Stimulated activated CD8-positive, alpha-beta memory T cell treated with anti-CD3 and anti-CD28 coated beads, Interleukin-15, amount 100 ng/mL, for 24 hours (primary cell): ENCODE results near the gene PDE4C.
A peak's percentile ranks its signal among the peaks of the same experiment; 100 is the strongest.

Experiments
- DNase-seq: peaks from one replicate; pipeline ENCODE4 v3.0.0-alpha.2; 2020; ENCODE audit warnings: low read depth

Gene PDE4C

GRCh38 chr19:18198374-18198773 is 27.9 kb downstream of the PDE4C start:
- DNase-seq, result no peak

DNA sequence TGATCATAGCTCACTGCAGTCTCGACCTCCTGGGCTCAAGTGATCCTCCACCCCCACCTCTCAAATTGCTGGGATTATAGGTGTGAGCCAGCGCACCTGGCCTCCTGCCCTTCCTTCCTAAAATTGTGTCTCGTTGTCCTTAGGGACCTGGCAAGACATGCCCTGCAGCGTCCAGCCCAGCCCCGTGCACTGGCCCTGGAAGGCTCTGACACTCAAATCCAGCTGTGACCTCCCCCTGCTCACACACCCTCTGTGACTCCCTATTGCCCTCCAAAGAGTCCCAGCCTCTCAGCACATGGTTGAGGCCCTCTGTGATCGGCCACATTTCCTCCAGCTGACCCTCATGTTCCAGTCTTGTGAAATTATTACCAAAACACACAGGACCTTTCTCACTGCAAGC is 28.3 kb downstream of the PDE4C start:
- DNase-seq, result no peak

DNA sequence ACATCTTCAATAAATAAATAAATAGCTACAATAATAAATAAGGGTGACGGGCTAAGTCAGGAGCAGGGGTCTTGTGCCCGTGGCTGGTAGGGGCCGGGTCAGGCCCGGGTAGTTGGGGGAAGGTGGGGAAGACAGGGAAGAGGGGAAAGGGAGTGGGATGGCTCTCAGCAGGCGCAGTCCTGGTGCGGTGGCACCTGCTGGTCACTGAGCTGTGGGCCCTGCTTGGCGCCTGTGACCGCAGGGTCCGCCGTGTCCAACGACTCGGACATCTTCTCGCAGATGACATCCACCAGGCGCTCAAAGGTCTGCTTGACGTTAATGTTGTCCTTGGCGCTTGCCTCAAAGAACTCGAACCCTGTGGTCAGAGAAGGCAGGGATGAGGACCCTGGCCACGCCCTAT is 28.9 kb downstream of the PDE4C start:
- no peak for DNase-seq

DNA sequence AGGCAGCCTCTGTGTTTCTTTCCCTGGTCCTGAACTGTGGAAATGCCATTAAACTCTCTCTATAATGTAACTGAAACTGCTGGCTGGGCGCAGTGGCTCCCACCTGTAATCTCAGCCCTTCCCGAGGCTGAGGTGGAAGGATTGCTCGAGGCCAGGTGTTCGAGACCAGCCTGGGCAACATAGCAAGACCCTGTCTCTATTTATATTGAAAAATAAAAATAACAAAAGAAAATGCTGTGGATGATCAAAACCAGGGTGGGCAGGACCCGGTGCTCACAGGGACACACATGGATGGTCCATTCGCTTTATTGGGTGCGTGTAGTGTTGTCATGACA is 29.8 kb downstream of the PDE4C start:
- no peak for DNase-seq

- no peak for DNase-seq
These were observed 31.5 kb downstream of the PDE4C start for GRCh38 chr19:18194554-18195238.

DNA sequence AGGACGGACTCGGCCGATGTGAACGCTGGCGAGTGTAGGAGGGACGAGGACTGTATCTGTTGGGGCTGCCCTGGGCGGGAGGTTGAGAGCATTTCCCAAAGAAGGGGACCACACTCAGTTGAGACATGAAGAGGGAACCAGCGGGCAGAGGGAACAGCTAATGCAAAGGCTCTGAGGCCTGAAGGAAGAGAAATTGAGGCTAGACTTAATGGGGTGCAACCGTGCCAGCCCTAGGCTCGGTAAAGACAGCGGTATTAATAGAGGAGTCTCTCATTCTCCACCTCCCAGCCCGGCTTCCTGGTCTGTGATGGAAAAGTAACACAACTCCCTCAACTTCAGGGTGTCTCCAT is 32.1 kb downstream of the PDE4C start:
- DNase-seq, result no peak

DNA sequence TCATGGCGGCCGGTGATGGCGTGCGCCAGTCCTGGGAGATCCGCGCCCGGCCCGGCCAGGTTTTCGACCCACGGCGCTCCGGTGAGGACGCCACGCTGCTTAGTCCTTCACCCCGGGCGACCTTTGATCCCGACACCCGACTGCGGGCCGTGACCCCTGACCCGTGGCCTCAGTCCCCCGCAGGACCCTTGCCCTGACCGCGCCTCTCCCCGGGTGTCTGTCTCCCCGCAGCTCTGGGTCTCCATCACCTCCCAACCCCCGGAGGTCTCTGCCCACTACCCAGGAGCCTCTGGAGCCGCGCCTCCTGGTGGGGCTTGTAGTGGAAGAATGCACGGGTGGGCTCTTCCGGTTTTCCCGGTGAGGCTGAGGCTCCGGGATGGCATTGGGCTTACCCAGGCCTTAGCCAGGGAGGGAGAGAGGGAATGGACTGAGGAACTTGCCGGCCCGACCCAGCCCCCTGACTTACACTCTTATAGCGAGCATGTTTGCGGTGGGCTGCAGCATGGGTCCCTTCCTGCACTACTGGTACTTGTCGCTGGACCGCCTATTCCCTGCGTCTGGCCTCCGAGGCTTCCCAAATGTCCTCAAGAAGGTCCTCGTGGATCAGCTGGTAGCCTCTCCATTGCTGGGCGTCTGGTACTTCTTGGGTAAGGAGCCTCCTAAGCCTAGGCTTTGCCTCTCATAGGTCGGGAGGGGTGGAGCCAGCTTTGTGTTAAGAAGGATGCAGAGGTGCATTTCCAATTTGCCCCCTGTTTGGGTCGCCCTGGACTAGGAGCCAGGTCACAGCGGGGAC is 32.7 kb downstream of the PDE4C start:
- DNase-seq, result no peak

DNA sequence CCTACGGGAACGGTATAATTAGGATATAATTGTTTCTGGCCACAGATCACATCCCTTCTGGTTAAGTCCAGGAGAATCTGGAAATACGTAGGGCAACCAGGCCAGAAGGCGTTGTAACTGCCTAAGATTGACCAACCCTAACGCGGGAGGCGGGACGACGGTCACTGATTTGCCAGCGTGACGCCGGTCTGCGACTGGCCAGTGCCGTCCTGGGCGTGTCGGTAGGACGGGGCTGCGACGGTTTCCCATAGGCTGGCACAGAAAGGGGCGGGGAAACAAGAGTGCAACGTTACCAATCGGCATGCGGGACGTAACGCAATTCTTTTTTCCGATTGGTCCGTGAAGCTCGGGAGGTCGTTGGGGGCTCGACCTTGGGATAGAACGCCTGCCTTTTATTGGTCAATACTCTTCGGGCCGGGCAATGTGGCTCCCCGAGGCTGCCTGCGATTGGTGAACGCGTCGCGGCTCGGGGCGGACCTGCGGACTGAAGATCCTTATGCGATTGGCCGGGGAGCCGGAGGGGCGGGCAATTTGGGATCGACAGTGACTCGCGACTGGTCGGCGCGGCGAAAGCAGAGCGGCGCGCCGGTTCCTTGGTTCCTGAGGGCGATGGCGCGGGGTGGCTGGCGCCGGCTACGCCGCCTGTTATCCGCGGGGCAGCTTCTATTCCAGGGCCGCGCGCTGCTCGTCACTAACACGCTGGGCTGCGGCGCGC is 33.4 kb downstream of the PDE4C start, which contains the start of gene MPV17L2:
Gene MPV17L2, plus strand, starts transcription at position 546 of the 715 bp plus-strand sequence. Its CDS starts 64 bp downstream, at position 610.
- peak; percentile 86 for DNase-seq

DNA sequence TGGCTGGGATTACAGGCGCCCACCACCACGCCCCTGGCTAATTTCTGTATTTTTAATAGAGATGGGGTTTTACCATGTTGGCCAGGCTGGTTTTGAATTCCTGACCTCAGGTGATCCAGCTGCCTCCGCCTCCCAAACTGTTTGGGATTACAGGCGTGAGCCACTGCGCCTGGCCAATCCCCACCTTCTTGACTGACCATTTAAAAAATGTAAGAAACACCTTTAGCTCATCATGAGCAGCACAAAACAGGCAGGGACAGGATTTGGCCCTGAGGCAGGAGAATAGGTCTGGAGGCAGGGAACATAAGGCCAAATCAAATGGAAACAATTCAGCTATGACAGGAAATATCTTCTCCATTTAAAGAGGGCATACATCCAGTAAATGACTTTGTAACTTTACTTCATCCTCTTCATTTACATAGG is 34.6 kb downstream of the PDE4C start:
- DNase-seq, result no peak

- DNase-seq, result no peak
These were observed 36.0 kb downstream of the PDE4C start for GRCh38 chr19:18190278-18190677.

DNA sequence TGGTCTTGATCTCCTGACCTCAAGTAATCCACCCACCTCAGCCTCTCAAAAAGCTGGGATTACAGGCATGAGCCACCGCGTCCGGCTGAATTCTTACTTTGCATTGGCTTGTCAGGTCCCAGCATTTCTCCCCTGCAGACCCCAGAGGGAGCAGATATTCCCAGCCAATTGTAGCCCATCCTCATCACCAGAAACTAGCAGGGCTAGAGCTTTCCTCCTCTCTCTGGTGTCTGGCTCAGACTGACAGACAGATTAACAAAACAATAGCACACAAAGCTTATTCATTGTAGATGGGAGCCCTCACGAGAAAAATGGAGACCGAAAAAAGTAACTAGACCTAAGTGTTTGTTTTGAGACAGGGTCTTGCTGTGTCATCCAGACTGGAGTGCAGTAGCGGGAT is 40.7 kb downstream of the PDE4C start:
- no peak for DNase-seq

DNA sequence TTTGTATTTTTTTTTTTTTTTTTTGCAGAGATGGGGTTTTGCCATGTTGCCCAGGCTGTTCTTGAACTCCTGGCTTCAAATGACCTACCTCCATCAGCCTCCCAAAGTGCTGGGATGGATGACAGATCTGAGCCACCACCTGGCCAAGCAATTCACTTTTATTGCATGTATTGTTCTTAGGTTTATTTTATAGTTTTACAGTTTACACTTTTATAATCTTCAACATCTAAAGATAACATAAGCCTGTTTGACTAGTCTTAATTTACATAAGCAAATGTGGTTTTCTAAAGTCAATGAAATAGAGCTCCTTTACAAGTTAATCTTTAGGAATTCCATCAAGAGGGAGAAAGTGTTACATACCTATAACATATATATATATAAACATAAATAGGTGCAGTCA is 42.7 kb downstream of the PDE4C start:
- DNase-seq, result no peak

DNA sequence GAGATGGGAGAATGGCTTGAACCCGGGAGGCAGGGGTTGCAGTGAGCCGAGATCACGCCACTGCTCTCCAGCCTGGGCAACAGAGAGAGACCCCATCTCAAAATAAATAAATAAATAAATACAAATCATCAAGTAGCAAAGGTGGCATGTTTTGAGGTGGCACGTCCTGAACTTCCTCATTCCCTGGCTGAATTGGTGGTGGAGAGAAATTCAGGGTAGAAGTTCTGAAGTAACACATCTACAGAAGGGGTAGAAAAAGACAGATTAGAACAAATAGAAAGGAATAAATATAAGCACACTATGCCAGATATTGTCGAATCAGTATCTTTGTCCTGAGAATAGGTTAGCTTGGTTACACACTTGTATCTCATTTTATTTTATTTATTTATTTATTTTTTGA is 46.3 kb downstream of the PDE4C start:
- DNase-seq, result no peak

DNA sequence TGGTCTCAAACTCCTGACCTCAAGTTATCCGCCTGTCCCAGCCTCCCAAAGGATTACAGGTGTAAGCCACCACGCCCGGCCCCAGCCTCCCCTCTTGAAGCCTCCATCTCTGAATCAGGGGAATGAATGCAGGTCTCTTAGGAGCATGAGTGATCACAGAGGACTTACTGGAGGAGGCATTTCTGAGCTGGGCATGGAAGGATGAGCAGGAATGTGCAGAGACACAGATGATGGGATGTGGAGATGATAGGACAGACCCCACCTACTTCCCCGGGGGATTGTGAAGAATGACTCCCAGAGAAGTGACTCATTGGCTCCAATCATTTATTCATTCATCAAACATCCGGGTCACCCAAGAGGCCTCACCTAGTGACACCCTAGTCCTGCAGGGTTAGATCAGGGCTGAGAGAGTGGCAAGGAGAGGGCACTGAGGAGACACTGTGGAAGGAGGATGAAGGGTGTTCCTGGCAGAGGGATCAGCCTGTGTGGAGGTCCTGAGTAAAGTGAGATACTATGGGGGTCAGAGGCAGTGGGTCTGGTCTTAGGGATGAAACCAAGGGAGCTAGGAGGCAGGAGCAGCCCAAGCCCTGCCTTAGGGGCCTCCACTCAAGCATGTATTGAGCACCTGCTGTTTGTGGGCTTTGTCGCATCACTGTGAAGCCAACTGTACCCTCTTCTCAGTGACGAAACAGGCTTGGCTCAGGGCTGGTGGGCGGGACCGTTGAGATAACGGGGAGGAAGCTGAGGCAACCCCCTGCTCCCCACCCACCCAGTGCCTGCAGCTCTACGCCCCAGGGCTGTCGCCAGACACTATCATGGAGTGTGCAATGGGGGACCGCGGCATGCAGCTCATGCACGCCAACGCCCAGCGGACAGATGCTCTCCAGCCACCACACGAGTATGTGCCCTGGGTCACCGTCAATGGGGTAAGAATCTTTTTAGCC is 49.6 kb downstream of the PDE4C start:
- no peak for DNase-seq

- DNase-seq, result no peak
These were observed 51.3 kb downstream of the PDE4C start for GRCh38 chr19:18174983-18175382.
